ENCODE data around the gene NETO2. TPM values are rescaled to one million over a fixed set of nuclear protein-coding genes. Genes with fewer than 3 reads are reported as not detected.
"Not testable (repeated sequence)": the region's sequence is repeated elsewhere in the genome, so short reads cannot be mapped to it uniquely, and the experiment has no call there.

The NETO2 gene
- total and polyA plus RNA-seq, 4 donors: 1.2 to 3.4 (median 2.1) TPM

DNA sequence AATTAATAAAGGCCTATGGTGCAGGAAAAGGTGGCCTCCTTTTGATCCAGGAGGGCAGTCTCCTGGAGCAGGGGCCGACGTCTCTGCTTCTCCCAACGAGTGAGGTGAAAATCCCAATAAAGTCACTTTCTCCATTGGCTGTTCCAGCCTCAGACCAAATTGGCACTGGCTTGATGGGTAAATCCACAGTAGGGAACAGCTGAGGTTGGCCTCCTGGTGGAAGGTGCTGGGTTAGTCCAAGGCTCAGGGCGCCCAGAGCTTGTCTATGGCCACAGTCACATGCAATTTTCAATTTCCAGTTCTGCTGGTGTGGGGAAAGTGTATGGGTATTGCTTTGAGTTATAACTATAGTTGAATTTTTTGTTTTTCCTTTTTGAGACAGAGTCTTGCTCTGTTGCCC is 79.0 kb downstream of the NETO2 start:
- ATAC-seq (ENCODE audit: low FRiP score): no peak
- intact Hi-C loops (cut with DNase I): no loop called here
- Histone ChIP-seq H3K4me3 (ENCODE audit: low read length in 2 of 2) (no peak overlapping the region), H3K9me3 (ENCODE audit: control insufficient read depth, low read length) (peaks cover 2% of the 10 kb centered on the region), H3K27me3 (ENCODE audit: control insufficient read depth in 1 of 2, insufficient read depth in 2 of 2, low read length in 1 of 2) (no peaks in the 10 kb centered on the region), H3K27ac (ENCODE audit: low read depth in 1 of 2, low read length in 2 of 2) (no peak overlapping the region), H3K4me1 (ENCODE audit: control insufficient read depth in 1 of 2, insufficient read depth in 2 of 2, low read length in 2 of 2) (no peaks in the 10 kb centered on the region), H3K36me3 (ENCODE audit: control insufficient read depth in 1 of 2, insufficient read depth in 2 of 2, low read length in 1 of 2) (no peaks in the 10 kb centered on the region)
- DNase-seq: peak in 1 of 2 donors; percentile 4
- WGBS, 2 donors: 91 to 97% methylated on average over 4 of the region's 4 CpGs

DNA sequence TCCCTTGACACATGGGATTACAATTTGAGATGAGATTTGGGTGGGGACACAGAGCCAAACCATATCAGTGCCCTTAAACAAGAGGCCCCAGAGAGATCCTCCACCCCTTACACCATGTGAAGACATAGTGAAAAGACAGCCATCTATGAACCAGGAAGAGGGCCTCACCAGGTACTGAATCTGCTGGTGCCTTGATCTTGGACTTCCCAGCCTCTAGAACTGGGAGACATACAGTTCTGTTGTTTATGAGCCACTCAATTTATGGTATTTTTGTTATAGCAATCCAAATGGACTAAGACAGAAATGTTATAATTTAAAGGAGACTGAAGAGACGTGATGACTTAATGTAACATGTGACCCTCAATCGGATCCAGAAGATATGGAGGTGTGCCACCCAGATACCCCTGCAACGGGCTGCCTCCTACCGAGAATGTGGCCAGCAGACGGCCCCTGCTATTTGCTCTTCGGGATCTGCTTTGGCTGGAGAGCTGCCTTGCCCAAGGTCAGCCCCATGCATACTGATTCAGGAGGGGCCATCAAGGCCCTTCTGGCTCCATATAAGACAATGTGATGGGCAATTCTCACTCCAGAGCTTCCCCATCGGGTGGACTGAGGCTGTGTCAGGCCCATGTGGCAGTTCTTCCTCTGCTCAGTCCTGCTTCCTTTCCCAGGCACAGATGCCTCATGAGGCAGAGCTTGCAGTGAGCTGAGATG is 80.6 kb downstream of the NETO2 start:
- no peaks in the 10 kb centered on the region for H3K27me3 ChIP-seq (ENCODE audit: control insufficient read depth in 1 of 2, insufficient read depth in 2 of 2, low read length in 1 of 2)
- ATAC-seq (ENCODE audit: low FRiP score) (no peak), DNase-seq (peak in 1 of 2 donors; percentile 44)
- H3K4me3 ChIP-seq (ENCODE audit: low read length in 2 of 2): no peak overlapping the region
- no peaks in the 10 kb centered on the region for H3K4me1 ChIP-seq (ENCODE audit: control insufficient read depth in 1 of 2, insufficient read depth in 2 of 2, low read length in 2 of 2)
- intact Hi-C loops (cut with DNase I): no loop called here
- no peaks in the 10 kb centered on the region for H3K36me3 ChIP-seq (ENCODE audit: control insufficient read depth in 1 of 2, insufficient read depth in 2 of 2, low read length in 1 of 2)
- H3K9me3 ChIP-seq (ENCODE audit: control insufficient read depth, low read length): peaks cover 2% of the 10 kb centered on the region
- 91 to 95% methylated on average over 7 of the region's 7 CpGs for WGBS, 2 donors
- no peak overlapping the region for H3K27ac ChIP-seq (ENCODE audit: low read depth in 1 of 2, low read length in 2 of 2)

DNA sequence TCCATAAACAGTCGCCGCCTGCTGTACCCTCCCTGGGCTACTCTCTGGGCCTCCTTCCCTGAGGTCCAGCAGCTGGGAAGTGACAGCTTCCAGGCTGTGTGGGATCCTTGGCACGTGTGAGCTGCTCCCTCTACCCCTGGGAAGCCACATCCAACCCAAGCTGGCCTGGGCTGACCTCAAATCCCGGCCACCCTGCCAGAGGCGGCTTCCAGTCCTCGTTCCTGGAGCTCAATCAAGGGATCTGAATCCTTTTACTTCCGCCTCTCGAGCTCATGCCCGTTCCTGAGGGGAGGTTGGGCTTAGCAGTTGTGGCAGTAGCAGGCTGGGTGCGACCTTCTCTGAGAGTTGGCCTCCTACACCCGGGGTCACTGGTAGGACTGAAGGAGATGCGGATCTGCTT is 82.5 kb downstream of the NETO2 start:
- WGBS, 2 donors: 82 to 83% methylated on average over 12 of the region's 12 CpGs
- DNase-seq: peak in 1 of 2 donors; percentile 70
- intact Hi-C loops (cut with DNase I): no loop called here

DNA sequence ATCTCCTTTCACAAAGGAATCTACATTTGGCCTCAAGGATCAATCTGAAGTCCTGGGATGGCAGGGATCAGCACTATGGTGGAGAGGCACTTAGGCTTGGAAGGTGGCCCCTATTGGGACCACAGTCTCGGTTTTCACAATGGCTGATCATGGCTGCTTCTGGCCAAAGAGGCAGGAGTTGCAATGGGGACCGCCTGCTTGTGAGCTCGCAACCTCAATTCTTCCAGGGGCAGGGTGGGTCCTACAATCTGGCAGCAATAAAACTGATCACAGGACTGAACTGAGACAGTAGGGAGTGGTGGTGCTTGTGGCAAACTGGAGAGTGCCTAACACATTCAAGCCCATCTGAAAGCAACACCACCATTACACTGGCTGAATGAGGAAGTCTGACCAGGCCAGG is 83.1 kb downstream of the NETO2 start:
- no peak for ATAC-seq (ENCODE audit: low FRiP score)
- intact Hi-C loops (cut with DNase I): no loop called here
- Histone ChIP-seq H3K4me3 (ENCODE audit: low read length in 2 of 2) (no peak overlapping the region), H3K9me3 (ENCODE audit: control insufficient read depth, low read length) (peaks cover 2% of the 10 kb centered on the region), H3K27me3 (ENCODE audit: control insufficient read depth in 1 of 2, insufficient read depth in 2 of 2, low read length in 1 of 2) (no peaks in the 10 kb centered on the region), H3K27ac (ENCODE audit: low read depth in 1 of 2, low read length in 2 of 2) (no peak overlapping the region), H3K4me1 (ENCODE audit: control insufficient read depth in 1 of 2, insufficient read depth in 2 of 2, low read length in 2 of 2) (no peaks in the 10 kb centered on the region), H3K36me3 (ENCODE audit: control insufficient read depth in 1 of 2, insufficient read depth in 2 of 2, low read length in 1 of 2) (no peaks in the 10 kb centered on the region)
- DNase-seq: peak in 1 of 2 donors; percentile 19
- 93 to 94% methylated on average over 3 of the region's 3 CpGs for whole genome bisulfite sequencing, 2 donors

More for the DNA sequence above, 82.5 kb downstream of the NETO2 start:
- Histone ChIP-seq H3K4me1 (ENCODE audit: control insufficient read depth in 1 of 2, insufficient read depth in 2 of 2, low read length in 2 of 2) (no peaks in the 10 kb centered on the region), H3K27ac (ENCODE audit: low read depth in 1 of 2, low read length in 2 of 2) (no peak overlapping the region), H3K4me3 (ENCODE audit: low read length in 2 of 2) (no peak overlapping the region), H3K27me3 (ENCODE audit: control insufficient read depth in 1 of 2, insufficient read depth in 2 of 2, low read length in 1 of 2) (no peaks in the 10 kb centered on the region), H3K36me3 (ENCODE audit: control insufficient read depth in 1 of 2, insufficient read depth in 2 of 2, low read length in 1 of 2) (no peaks in the 10 kb centered on the region), H3K9me3 (ENCODE audit: control insufficient read depth, low read length) (peaks cover 2% of the 10 kb centered on the region)
- ATAC-seq (ENCODE audit: low FRiP score): no peak

DNA sequence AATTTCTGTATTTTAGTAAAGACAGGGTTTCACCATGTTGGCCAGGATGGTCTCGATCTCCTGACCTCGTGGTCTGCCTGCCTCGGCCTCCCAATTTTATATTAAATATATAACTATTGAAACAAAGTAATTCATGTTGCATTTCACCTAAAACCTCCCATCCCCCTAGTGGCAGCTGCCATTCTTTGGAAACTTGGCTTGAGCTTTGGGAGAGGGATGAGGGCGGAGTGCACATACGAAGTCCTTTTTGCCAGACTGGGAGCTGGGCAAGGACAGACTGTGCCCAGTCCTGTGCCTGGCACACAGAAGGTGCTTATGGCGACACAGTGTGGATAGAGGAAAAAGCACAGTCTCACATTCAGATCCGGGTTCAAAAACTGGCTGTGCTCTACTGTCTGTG is 83.8 kb downstream of the NETO2 start:
- Histone ChIP-seq H3K9me3 (ENCODE audit: control insufficient read depth, low read length) (peaks cover 2% of the 10 kb centered on the region), H3K36me3 (ENCODE audit: control insufficient read depth in 1 of 2, insufficient read depth in 2 of 2, low read length in 1 of 2) (no peaks in the 10 kb centered on the region), H3K27ac (ENCODE audit: low read depth in 1 of 2, low read length in 2 of 2) (no peak overlapping the region), H3K4me3 (ENCODE audit: low read length in 2 of 2) (no peak overlapping the region), H3K27me3 (ENCODE audit: control insufficient read depth in 1 of 2, insufficient read depth in 2 of 2, low read length in 1 of 2) (no peaks in the 10 kb centered on the region), H3K4me1 (ENCODE audit: control insufficient read depth in 1 of 2, insufficient read depth in 2 of 2, low read length in 2 of 2) (no peaks in the 10 kb centered on the region)
- ATAC-seq (ENCODE audit: low FRiP score) (no peak), DNase-seq (peak in 1 of 2 donors; percentile 1)
- intact Hi-C loops (cut with DNase I): no loop called here
- WGBS, 2 donors: 88 to 89% methylated on average over 7 of the region's 7 CpGs

DNA sequence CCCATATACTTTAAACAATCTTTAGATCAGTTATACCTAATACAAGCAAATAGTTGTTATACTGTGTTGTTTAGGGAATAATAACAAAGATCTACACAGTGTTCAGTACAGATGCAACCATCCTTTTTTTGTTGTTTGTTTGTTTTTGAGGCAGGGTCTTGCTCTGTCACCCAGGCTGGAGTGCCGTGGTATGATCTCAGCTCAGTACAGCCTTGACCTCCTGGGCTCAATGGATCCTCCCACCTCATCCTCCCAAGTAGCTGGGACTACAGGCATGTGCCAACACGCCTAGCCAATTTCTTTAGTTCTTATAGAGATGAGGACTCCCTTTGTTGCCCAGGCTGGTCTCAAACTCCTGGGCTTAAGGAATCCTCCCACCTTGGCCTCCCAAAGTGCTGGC is 84.6 kb downstream of the NETO2 start:
- intact Hi-C loops (cut with DNase I); H3K27ac ChIP-seq (ENCODE audit: low read depth in 1 of 2, low read length in 2 of 2); H3K4me1 ChIP-seq (ENCODE audit: control insufficient read depth in 1 of 2, insufficient read depth in 2 of 2, low read length in 2 of 2); H3K9me3 ChIP-seq (ENCODE audit: control insufficient read depth, low read length); H3K36me3 ChIP-seq (ENCODE audit: control insufficient read depth in 1 of 2, insufficient read depth in 2 of 2, low read length in 1 of 2); H3K27me3 ChIP-seq (ENCODE audit: control insufficient read depth in 1 of 2, insufficient read depth in 2 of 2, low read length in 1 of 2); ATAC-seq (ENCODE audit: low FRiP score); H3K4me3 ChIP-seq (ENCODE audit: low read length in 2 of 2): not testable (repeated sequence)
- peak in 1 of 2 donors; percentile 5 for DNase-seq
- 63 to 66% methylated on average over 2 of the region's 2 CpGs for WGBS, 2 donors

DNA sequence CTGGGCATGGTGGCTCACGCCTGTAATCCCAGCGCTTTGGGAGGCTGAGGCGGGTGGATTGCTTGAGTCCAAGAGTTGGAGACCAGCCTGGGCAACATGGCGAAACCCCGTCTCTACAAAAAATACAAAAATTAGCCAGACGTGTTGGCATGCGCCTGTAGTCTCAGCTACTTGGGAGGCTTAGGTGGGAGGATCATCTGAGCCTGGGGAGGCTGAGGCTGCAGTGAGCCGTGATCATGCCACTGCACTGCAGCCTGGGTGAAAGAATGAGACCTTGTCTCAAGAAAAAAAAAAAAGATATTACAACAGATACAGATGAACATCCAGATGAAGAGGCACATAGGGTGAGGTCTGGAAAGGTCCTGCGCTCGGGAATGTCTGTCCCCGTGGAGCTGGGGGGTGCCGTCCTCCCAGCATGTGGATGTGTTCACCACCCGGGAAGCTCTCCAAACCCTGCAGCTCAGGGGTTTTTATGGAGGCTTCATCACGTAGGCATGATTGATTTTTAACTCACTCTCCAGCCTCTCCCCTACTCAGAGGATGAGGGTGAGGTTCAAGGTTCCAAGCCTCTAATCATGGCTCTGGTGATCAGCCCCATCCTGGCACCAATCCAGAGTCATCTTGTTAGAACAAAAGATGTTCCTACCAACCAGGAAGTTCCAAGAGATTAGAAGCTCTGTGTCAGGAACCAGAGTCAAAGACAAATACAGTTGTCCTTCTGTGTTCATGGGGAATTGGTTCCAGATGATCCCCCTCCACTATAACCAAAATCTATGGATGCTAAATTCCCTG is 85.3 kb downstream of the NETO2 start:
- intact Hi-C loops (cut with DNase I): no loop called here
- Histone ChIP-seq H3K9me3 (ENCODE audit: control insufficient read depth, low read length) (peaks cover 2% of the 10 kb centered on the region), H3K27me3 (ENCODE audit: control insufficient read depth in 1 of 2, insufficient read depth in 2 of 2, low read length in 1 of 2) (no peaks in the 10 kb centered on the region), H3K36me3 (ENCODE audit: control insufficient read depth in 1 of 2, insufficient read depth in 2 of 2, low read length in 1 of 2) (no peaks in the 10 kb centered on the region), H3K27ac (ENCODE audit: low read depth in 1 of 2, low read length in 2 of 2) (no peak overlapping the region), H3K4me3 (ENCODE audit: low read length in 2 of 2) (no peak overlapping the region), H3K4me1 (ENCODE audit: control insufficient read depth in 1 of 2, insufficient read depth in 2 of 2, low read length in 2 of 2) (no peaks in the 10 kb centered on the region)
- 79 to 82% methylated on average over 14 of the region's 14 CpGs for WGBS, 2 donors
- DNase-seq (peak in 1 of 2 donors; percentile 24), ATAC-seq (ENCODE audit: low FRiP score) (no peak)

DNA sequence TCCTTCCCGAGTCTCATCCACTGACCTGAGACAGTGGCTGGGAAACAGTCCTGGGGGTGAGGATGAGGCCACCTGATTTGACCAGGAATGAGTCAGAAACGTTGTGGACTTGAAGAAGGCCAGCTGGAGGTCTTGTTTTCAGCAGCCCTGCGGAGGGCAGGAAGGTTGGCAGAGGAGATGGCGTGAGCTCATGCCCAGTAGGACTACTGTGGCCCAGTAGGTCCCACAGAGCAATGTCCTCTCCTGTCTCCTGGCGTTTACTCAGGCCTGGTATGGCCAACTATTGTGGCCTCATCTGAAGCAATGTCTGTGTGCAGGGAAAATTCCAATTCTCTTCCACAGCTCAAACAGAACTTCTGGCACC is 86.1 kb downstream of the NETO2 start:
- peaks cover 1% of the 10 kb centered on the region for H3K9me3 ChIP-seq (ENCODE audit: control insufficient read depth, low read length)
- intact Hi-C loops (cut with DNase I): no loop called here
- H3K27ac ChIP-seq (ENCODE audit: low read depth in 1 of 2, low read length in 2 of 2): no peak overlapping the region
- DNase-seq (peak in 1 of 2 donors; percentile 17), ATAC-seq (ENCODE audit: low FRiP score) (no peak)
- no peaks in the 10 kb centered on the region for H3K4me1 ChIP-seq (ENCODE audit: control insufficient read depth in 1 of 2, insufficient read depth in 2 of 2, low read length in 2 of 2)
- WGBS, 2 donors: 70 to 76% methylated on average over 5 of the region's 5 CpGs
- H3K27me3 ChIP-seq (ENCODE audit: control insufficient read depth in 1 of 2, insufficient read depth in 2 of 2, low read length in 1 of 2): no peaks in the 10 kb centered on the region
- H3K36me3 ChIP-seq (ENCODE audit: control insufficient read depth in 1 of 2, insufficient read depth in 2 of 2, low read length in 1 of 2): no peaks in the 10 kb centered on the region
- H3K4me3 ChIP-seq (ENCODE audit: low read length in 2 of 2): no peak overlapping the region

Data from aorta (tissue), 5 donors.